Body of pancreas (tissue), 4 donors: Measurements from ENCODE around the gene FGD3.
"Not testable (repeated sequence)": the region's sequence is repeated elsewhere in the genome, so short reads cannot be mapped to it uniquely, and the experiment has no call there.

Source experiments
- CTCF ChIP-seq, 7 experiments: fragments of 450-650 bp in 4 of 7; fragments of 200-600 bp in 3 of 7; sonication (generic) in 3 of 7; IDR thresholded peaks; one replicate each; pipeline ENCODE4 v1.5.1; 2016 to 2019; ENCODE audit warnings: antibody characterized with exemption in 7 of 7
- POLR2A ChIP-seq, 3 donors: fragments of 450-650 bp; IDR thresholded peaks; one replicate each; pipeline ENCODE4 v1.6.1; 2016; ENCODE audit warnings: antibody characterized with exemption in 3 of 3, mild to moderate bottlenecking in 2 of 3

- TF ChIP-seq CTCF, POLR2A (IDR thresholded peaks at IDR 0.05): not testable (repeated sequence)
Observed at GRCh38 chr9:92998871-92999270, 51.5 kb downstream of the FGD3 start.
